ENCODE data around the gene FRMD3.

The FRMD3 gene

GRCh38 chr9:83317244-83317643, 221.0 kb downstream of the FRMD3 start:
- H3K4me3 ChIP-seq (ENCODE audit: insufficient read depth in 1 of 2, low read depth in 1 of 2, low read length in 2 of 2): no peak overlapping the region
- H2AK5ac ChIP-seq (ENCODE audit: low read length, severe bottlenecking): no peak overlapping the region
- no peak overlapping the region for H3K27ac ChIP-seq (ENCODE audit: low read length, poor library complexity, severe bottlenecking)
- no peak overlapping the region for H4K8ac ChIP-seq (ENCODE audit: low read length)
- H4K91ac ChIP-seq (ENCODE audit: low read length): no peak overlapping the region
- H3K18ac ChIP-seq (ENCODE audit: low read depth in 1 of 2, low read length in 2 of 2): no peak overlapping the region
- H3K79me1 ChIP-seq (replicated peaks; ENCODE audit: low read length, poor library complexity, severe bottlenecking): no peaks in the 10 kb centered on the region
- H3K4me1 ChIP-seq (ENCODE audit: control insufficient read depth, insufficient read depth, low read depth, low read length): no peaks in the 10 kb centered on the region
- WGBS: 52% methylated on average over 2 of the region's 2 CpGs
- H3K9me3 ChIP-seq (ENCODE audit: control insufficient read depth, low read length): no peaks in the 10 kb centered on the region
- H3K14ac ChIP-seq (ENCODE audit: low read length in 2 of 2): no peak overlapping the region
- H3K4me2 ChIP-seq (ENCODE audit: low read length, poor library complexity, severe bottlenecking): no peak overlapping the region
- H3K4ac ChIP-seq (ENCODE audit: low read depth in 1 of 2, low read length in 2 of 2): no peak overlapping the region
- H3K23ac ChIP-seq (ENCODE audit: low read length in 2 of 2): no peak overlapping the region
- H2AFZ ChIP-seq (ENCODE audit: low read depth, low read length): no peak overlapping the region
- H3K36me3 ChIP-seq (ENCODE audit: control insufficient read depth in 1 of 2, insufficient read depth in 2 of 2, low read depth in 1 of 2, low read length in 2 of 2): no peaks in the 10 kb centered on the region
- H2BK15ac ChIP-seq (ENCODE audit: low read depth, poor library complexity, severe bottlenecking): no peak overlapping the region
- H2BK5ac ChIP-seq (ENCODE audit: low read depth, low read length, poor library complexity, severe bottlenecking): no peak overlapping the region
- H2BK12ac ChIP-seq (ENCODE audit: low read length in 2 of 2): no peak overlapping the region
- no peak overlapping the region for H2BK120ac ChIP-seq (ENCODE audit: low read depth, low read length)
- no peak overlapping the region for H3K9ac ChIP-seq (ENCODE audit: low read length)
- no peak for DNase-seq
- H3K27me3 ChIP-seq (ENCODE audit: control insufficient read depth in 1 of 2, insufficient read depth in 1 of 2, low read length in 2 of 2): no peaks in the 10 kb centered on the region

- no peak overlapping the region for H2AFZ ChIP-seq (ENCODE audit: low read depth, low read length)
- no peak overlapping the region for H3K4me3 ChIP-seq (ENCODE audit: insufficient read depth in 1 of 2, low read depth in 1 of 2, low read length in 2 of 2)
- no peak overlapping the region for H3K4ac ChIP-seq (ENCODE audit: low read depth in 1 of 2, low read length in 2 of 2)
- H4K8ac ChIP-seq (ENCODE audit: low read length): no peak overlapping the region
- no peak overlapping the region for H3K27ac ChIP-seq (ENCODE audit: low read length, poor library complexity, severe bottlenecking)
- H2BK15ac ChIP-seq (ENCODE audit: low read depth, poor library complexity, severe bottlenecking): no peak overlapping the region
- H3K4me1 ChIP-seq (ENCODE audit: control insufficient read depth, insufficient read depth, low read depth, low read length): no peaks in the 10 kb centered on the region
- no peak overlapping the region for H3K18ac ChIP-seq (ENCODE audit: low read depth in 1 of 2, low read length in 2 of 2)
- no peak overlapping the region for H3K9ac ChIP-seq (ENCODE audit: low read length)
- no peaks in the 10 kb centered on the region for H3K79me1 ChIP-seq (replicated peaks; ENCODE audit: low read length, poor library complexity, severe bottlenecking)
- no peaks in the 10 kb centered on the region for H3K9me3 ChIP-seq (ENCODE audit: control insufficient read depth, low read length)
- H2AK5ac ChIP-seq (ENCODE audit: low read length, severe bottlenecking): no peak overlapping the region
- H3K27me3 ChIP-seq (ENCODE audit: control insufficient read depth in 1 of 2, insufficient read depth in 1 of 2, low read length in 2 of 2): no peaks in the 10 kb centered on the region
- no peak overlapping the region for H3K23ac ChIP-seq (ENCODE audit: low read length in 2 of 2)
- WGBS: 94% methylated on average over 4 of the region's 4 CpGs
- no peak overlapping the region for H2BK120ac ChIP-seq (ENCODE audit: low read depth, low read length)
- no peak overlapping the region for H2BK12ac ChIP-seq (ENCODE audit: low read length in 2 of 2)
- H3K4me2 ChIP-seq (ENCODE audit: low read length, poor library complexity, severe bottlenecking): no peak overlapping the region
- no peak overlapping the region for H2BK5ac ChIP-seq (ENCODE audit: low read depth, low read length, poor library complexity, severe bottlenecking)
- no peaks in the 10 kb centered on the region for H3K36me3 ChIP-seq (ENCODE audit: control insufficient read depth in 1 of 2, insufficient read depth in 2 of 2, low read depth in 1 of 2, low read length in 2 of 2)
- no peak overlapping the region for H4K91ac ChIP-seq (ENCODE audit: low read length)
- no peak for DNase-seq
- H3K14ac ChIP-seq (ENCODE audit: low read length in 2 of 2): no peak overlapping the region
Measured at GRCh38 chr9:83315649-83316048, 222.6 kb downstream of the FRMD3 start.

- H3K79me1 ChIP-seq (replicated peaks; ENCODE audit: low read length, poor library complexity, severe bottlenecking): no peaks in the 10 kb centered on the region
- H3K27ac ChIP-seq (ENCODE audit: low read length, poor library complexity, severe bottlenecking): no peak overlapping the region
- no peak overlapping the region for H2BK12ac ChIP-seq (ENCODE audit: low read length in 2 of 2)
- no peak overlapping the region for H3K18ac ChIP-seq (ENCODE audit: low read depth in 1 of 2, low read length in 2 of 2)
- no peak overlapping the region for H4K8ac ChIP-seq (ENCODE audit: low read length)
- no peaks in the 10 kb centered on the region for H3K4me1 ChIP-seq (ENCODE audit: control insufficient read depth, insufficient read depth, low read depth, low read length)
- 83% methylated on average over 5 of the region's 6 CpGs for WGBS
- no peak overlapping the region for H3K9ac ChIP-seq (ENCODE audit: low read length)
- H2AK5ac ChIP-seq (ENCODE audit: low read length, severe bottlenecking): no peak overlapping the region
- no peak overlapping the region for H2AFZ ChIP-seq (ENCODE audit: low read depth, low read length)
- no peak for DNase-seq
- H4K91ac ChIP-seq (ENCODE audit: low read length): no peak overlapping the region
- peaks cover 0 to 5% of the 10 kb centered on the region in 2 experiments for H3K27me3 ChIP-seq (ENCODE audit: control insufficient read depth in 1 of 2, insufficient read depth in 1 of 2, low read length in 2 of 2)
- H3K4me2 ChIP-seq (ENCODE audit: low read length, poor library complexity, severe bottlenecking): no peak overlapping the region
- H3K9me3 ChIP-seq (ENCODE audit: control insufficient read depth, low read length): no peaks in the 10 kb centered on the region
- no peak overlapping the region for H2BK15ac ChIP-seq (ENCODE audit: low read depth, poor library complexity, severe bottlenecking)
- no peak overlapping the region for H3K4me3 ChIP-seq (ENCODE audit: insufficient read depth in 1 of 2, low read depth in 1 of 2, low read length in 2 of 2)
- H3K23ac ChIP-seq (ENCODE audit: low read length in 2 of 2): no peak overlapping the region
- no peak overlapping the region for H2BK120ac ChIP-seq (ENCODE audit: low read depth, low read length)
- no peak overlapping the region for H3K14ac ChIP-seq (ENCODE audit: low read length in 2 of 2)
- H3K36me3 ChIP-seq (ENCODE audit: control insufficient read depth in 1 of 2, insufficient read depth in 2 of 2, low read depth in 1 of 2, low read length in 2 of 2): no peaks in the 10 kb centered on the region
- H2BK5ac ChIP-seq (ENCODE audit: low read depth, low read length, poor library complexity, severe bottlenecking): no peak overlapping the region
- no peak overlapping the region for H3K4ac ChIP-seq (ENCODE audit: low read depth in 1 of 2, low read length in 2 of 2)
Measured at GRCh38 chr9:83313781-83314180, 224.4 kb downstream of the FRMD3 start.

GRCh38 chr9:83312537-83312936, 225.7 kb downstream of the FRMD3 start:
- Histone ChIP-seq H2BK120ac (ENCODE audit: low read depth, low read length) (no peak overlapping the region), H3K18ac (ENCODE audit: low read depth in 1 of 2, low read length in 2 of 2) (no peak overlapping the region), H2AK5ac (ENCODE audit: low read length, severe bottlenecking) (no peak overlapping the region), H2AFZ (ENCODE audit: low read depth, low read length) (no peak overlapping the region), H4K8ac (ENCODE audit: low read length) (no peak overlapping the region), H4K91ac (ENCODE audit: low read length) (no peak overlapping the region), H2BK15ac (ENCODE audit: low read depth, poor library complexity, severe bottlenecking) (no peak overlapping the region), H3K9me3 (ENCODE audit: control insufficient read depth, low read length) (no peaks in the 10 kb centered on the region), H3K27ac (ENCODE audit: low read length, poor library complexity, severe bottlenecking) (no peak overlapping the region), H3K4me2 (ENCODE audit: low read length, poor library complexity, severe bottlenecking) (no peak overlapping the region), H3K27me3 (ENCODE audit: control insufficient read depth in 1 of 2, insufficient read depth in 1 of 2, low read length in 2 of 2) (peaks cover 0 to 5% of the 10 kb centered on the region in 2 experiments), H3K4me3 (ENCODE audit: insufficient read depth in 1 of 2, low read depth in 1 of 2, low read length in 2 of 2) (no peak overlapping the region), H2BK12ac (ENCODE audit: low read length in 2 of 2) (no peak overlapping the region), H3K4ac (ENCODE audit: low read depth in 1 of 2, low read length in 2 of 2) (no peak overlapping the region), H3K23ac (ENCODE audit: low read length in 2 of 2) (no peak overlapping the region), H3K36me3 (ENCODE audit: control insufficient read depth in 1 of 2, insufficient read depth in 2 of 2, low read depth in 1 of 2, low read length in 2 of 2) (no peaks in the 10 kb centered on the region), H2BK5ac (ENCODE audit: low read depth, low read length, poor library complexity, severe bottlenecking) (no peak overlapping the region), H3K4me1 (ENCODE audit: control insufficient read depth, insufficient read depth, low read depth, low read length) (no peaks in the 10 kb centered on the region), H3K9ac (ENCODE audit: low read length) (no peak overlapping the region), H3K14ac (ENCODE audit: low read length in 2 of 2) (no peak overlapping the region), H3K79me1 (replicated peaks; ENCODE audit: low read length, poor library complexity, severe bottlenecking) (no peaks in the 10 kb centered on the region)
- no peak for DNase-seq
- 90% methylated on average over 10 of the region's 11 CpGs for WGBS
